ENCODE results near the gene SETD1A. TPM values are rescaled to one million over a fixed set of nuclear protein-coding genes. Genes with fewer than 3 reads are reported as not detected.

SETD1A gene
- total and polyA plus RNA-seq, 2 of the 8 experiments (the other 6 are each of a cell fraction or from before 2014, with no cell fraction given) = 4.8 to 29.0 TPM

DNA sequence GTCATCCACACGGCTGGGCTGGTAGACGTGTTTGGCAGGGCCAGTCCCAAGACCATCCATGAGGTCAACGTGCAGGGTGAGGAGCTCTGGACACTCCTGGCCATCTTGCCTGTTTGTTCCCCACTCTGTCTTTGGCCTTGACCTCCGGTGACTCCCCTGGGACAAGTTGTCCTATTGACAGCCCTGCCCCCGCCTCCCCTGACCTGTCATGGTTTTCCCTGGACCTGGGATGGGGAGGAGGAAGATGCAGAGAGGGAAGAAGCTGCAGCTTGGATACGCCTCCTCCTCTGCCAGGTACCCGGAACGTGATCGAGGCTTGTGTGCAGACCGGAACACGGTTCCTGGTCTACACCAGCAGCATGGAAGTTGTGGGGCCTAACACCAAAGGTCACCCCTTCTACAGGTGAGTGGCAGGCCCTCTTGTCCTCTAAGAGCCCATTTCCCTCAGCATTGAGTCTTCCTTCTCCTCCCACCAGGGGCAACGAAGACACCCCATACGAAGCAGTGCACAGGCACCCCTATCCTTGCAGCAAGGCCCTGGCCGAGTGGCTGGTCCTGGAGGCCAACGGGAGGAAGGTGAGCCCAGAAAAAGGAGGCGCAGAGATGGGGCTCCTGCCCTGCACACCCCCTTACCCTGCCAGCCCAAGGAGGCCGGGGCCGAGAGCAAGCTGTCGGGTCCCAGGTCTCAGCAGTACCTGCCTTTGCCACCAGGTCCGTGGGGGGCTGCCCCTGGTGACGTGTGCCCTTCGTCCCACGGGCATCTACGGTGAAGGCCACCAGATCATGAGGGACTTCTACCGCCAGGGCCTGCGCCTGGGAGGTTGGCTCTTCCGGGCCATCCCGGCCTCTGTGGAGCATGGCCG is 28.8 kb downstream of the SETD1A start:
- no peak overlapping the region for H3K4me3 ChIP-seq (ENCODE audit: extremely low read depth in 1 of 4, insufficient read depth in 2 of 4, low read depth in 3 of 4, low read length in 4 of 4)
- H4K5ac ChIP-seq (ENCODE audit: insufficient read length, low read depth, low read length) = no peak overlapping the region
- H3K4me1 ChIP-seq (replicated peaks in 1 of 4; ENCODE audit: control insufficient read depth in 3 of 4, insufficient read depth in 4 of 4, low read length in 3 of 4) = peaks cover 0 to 5% (median 2%) of the 10 kb centered on the region in 4 experiments; a peak in 4 of 7 replicates
- no peak overlapping the region for H4K91ac ChIP-seq (replicated peaks; ENCODE audit: insufficient read length, low read length)
- no peak overlapping the region for H3K23ac ChIP-seq (ENCODE audit: insufficient read length)
- no peak overlapping the region for H3K9ac ChIP-seq (replicated peaks in 1 of 4; ENCODE audit: extremely low read depth in 1 of 4, low read depth in 3 of 4, low read length in 3 of 4)
- no peak overlapping the region for H3K14ac ChIP-seq (ENCODE audit: insufficient read length)
- H3K36me3 ChIP-seq (ENCODE audit: control insufficient read depth in 2 of 4, insufficient read depth in 4 of 4, low read length in 3 of 4) = peaks cover 4 to 8% (median 6%) of the 10 kb centered on the region in 4 experiments; a peak in 4 of 8 replicates
- H2BK12ac ChIP-seq (ENCODE audit: low read depth, low read length) = no peak overlapping the region; the same call in 1 of the 2 replicates
- no peak overlapping the region for H3K27ac ChIP-seq (ENCODE audit: low read depth, low read length)
- peak overlapping the region; percentile 43; the same call in 1 of the 2 replicates for H4K8ac ChIP-seq (ENCODE audit: extremely low read depth, insufficient read depth, low read length)
- H3K27me3 ChIP-seq (replicated peaks in 1 of 4; ENCODE audit: control insufficient read depth in 3 of 4, extremely low read depth in 1 of 4, insufficient read depth in 3 of 4, low read length in 3 of 4) = no peaks in the 10 kb centered on the region; a peak in 1 of 7 replicates
- WGBS, 2 experiments (ENCODE audit: extremely low coverage in 1 of 2, insufficient coverage in 1 of 2, insufficient read length in 1 of 2, insufficient replicate concordance in 2 of 2, low coverage in 1 of 2, low lambda C conversion rate in 2 of 2, missing lambda C conversion rate in 1 of 2) = 94% methylated on average over 27 of the region's 29 CpGs; no CpG with 5 or more reads in 1 of the 2 experiments
- no peak overlapping the region for H2AFZ ChIP-seq (ENCODE audit: low read length)
- no peak for DNase-seq (ENCODE audit: low read depth in 1 of 2, low spot score in 2 of 2)
- H2AK5ac ChIP-seq (ENCODE audit: low read depth, low read length) = no peak overlapping the region
- no peaks in the 10 kb centered on the region for H3K9me3 ChIP-seq (ENCODE audit: insufficient read depth in 2 of 2, low read depth in 1 of 2, low read length in 1 of 2)
- no peak overlapping the region; the same call in 1 of the 2 replicates for H3K18ac ChIP-seq (ENCODE audit: extremely low read depth, low read length)
- H3K23me2 ChIP-seq (ENCODE audit: low read depth, low read length) = peaks cover 3% of the 10 kb centered on the region; the same call in 1 of the 2 replicates
- H3K4me2 ChIP-seq (ENCODE audit: insufficient read depth in 1 of 2, low read depth in 2 of 2, low read length in 2 of 2) = no peak overlapping the region
- H3K79me2 ChIP-seq (ENCODE audit: control insufficient read depth in 1 of 2, insufficient read depth in 2 of 2, low read length in 2 of 2) = no peaks in the 10 kb centered on the region
- H3K56ac ChIP-seq (replicated peaks; ENCODE audit: insufficient read length, low read depth, low read length) = no peak overlapping the region
- H2BK120ac ChIP-seq (replicated peaks; ENCODE audit: low read depth, low read length) = no peak overlapping the region
- peaks cover 0 to 11% of the 10 kb centered on the region in 2 experiments for H4K20me1 ChIP-seq (replicated peaks in 1 of 2; ENCODE audit: control insufficient read depth in 1 of 2, insufficient read depth in 2 of 2, low read length in 2 of 2)
- H2BK20ac ChIP-seq (ENCODE audit: low read length) = no peak overlapping the region
- FAIRE-seq = no peak
- H2BK5ac ChIP-seq (ENCODE audit: low read depth, low read length) = 0 out of 2 replicates have a peak overlapping the region, but pooled peaks have one; percentile 35
- no peaks in the 10 kb centered on the region for H3K79me1 ChIP-seq (ENCODE audit: low read depth, low read length)
- CTCF ChIA-PET (ENCODE audit: partially characterized antibody) = interaction anchor here (0.7 to 5.5 kb wide), 35 partner anchors 10 to 882 kb away, joined by 3 to 39 read pairs (median 7); partner anchors contain the start of genes KAT8, PRSS8, STX4 and ZNF646
- H2BK15ac ChIP-seq (ENCODE audit: low read length) = no peak overlapping the region
- H3K4ac ChIP-seq (replicated peaks; ENCODE audit: insufficient read length, low read depth, low read length) = no peak overlapping the region
- POLR2A ChIA-PET (ENCODE audit: partially characterized antibody) = interaction anchor here (0.6 to 5.9 kb wide), 22 partner anchors 9 to 1013 kb away, joined by 3 to 45 read pairs (median 5); partner anchors contain the start of genes KAT8, TAOK2, ZNF646 and ZNF668
- no peak for TF ChIP-seq ASH2L (IDR thresholded peaks at IDR 0.05; ENCODE audit: low read length)
- no peak for TF ChIP-seq SAP30 (IDR thresholded peaks at IDR 0.05; ENCODE audit: insufficient read depth, insufficient replicate concordance, low read length)
- no peak for TF ChIP-seq SP2 (IDR thresholded peaks at IDR 0.05; ENCODE audit: low read length)
- TF ChIP-seq CREB1 (IDR thresholded peaks at IDR 0.05) = no peak
- TF ChIP-seq EZH2 (IDR thresholded peaks at IDR 0.05; ENCODE audit: low read depth, low read length, severe bottlenecking) = no peak
- TF ChIP-seq KDM4A (IDR thresholded peaks at IDR 0.05; ENCODE audit: low read depth, low read length, severe bottlenecking) = no peak
- no peak for TF ChIP-seq SUZ12 (IDR thresholded peaks at IDR 0.05; ENCODE audit: low read length)
- TF ChIP-seq SP4 (IDR thresholded peaks at IDR 0.05; ENCODE audit: low read length) = no peak
- no peak for TF ChIP-seq RXRA (IDR thresholded peaks at IDR 0.05; ENCODE audit: insufficient read depth, low read depth, low read length)
- TF ChIP-seq RBBP5 (IDR thresholded peaks at IDR 0.05; ENCODE audit: borderline replicate concordance, low read depth, low read length) = no peak
- no peak for TF ChIP-seq RNF2 (IDR thresholded peaks at IDR 0.05; ENCODE audit: borderline replicate concordance, low read depth, low read length, missing control alignments, poor library complexity, severe bottlenecking)

Measured in H1 (cell line).